Stimulated activated CD4-positive, alpha-beta T cell treated with anti-CD3 and anti-CD28 coated beads, Interleukin-15, amount 100 ng/mL, for 48 hours (primary cell): ENCODE measurements around the gene DOCK3.
A peak's percentile ranks its signal among the peaks of the same experiment; 100 is the strongest.
"Not testable (repeated sequence)": the region's sequence is repeated elsewhere in the genome, so short reads cannot be mapped to it uniquely, and the experiment has no call there.

Experiments
- DNase-seq, 2 donors: peaks; one replicate each; pipeline ENCODE4 v3.0.0-alpha.2; 2020; ENCODE audit warnings: low read depth in 2 of 2

DOCK3 gene

DNA sequence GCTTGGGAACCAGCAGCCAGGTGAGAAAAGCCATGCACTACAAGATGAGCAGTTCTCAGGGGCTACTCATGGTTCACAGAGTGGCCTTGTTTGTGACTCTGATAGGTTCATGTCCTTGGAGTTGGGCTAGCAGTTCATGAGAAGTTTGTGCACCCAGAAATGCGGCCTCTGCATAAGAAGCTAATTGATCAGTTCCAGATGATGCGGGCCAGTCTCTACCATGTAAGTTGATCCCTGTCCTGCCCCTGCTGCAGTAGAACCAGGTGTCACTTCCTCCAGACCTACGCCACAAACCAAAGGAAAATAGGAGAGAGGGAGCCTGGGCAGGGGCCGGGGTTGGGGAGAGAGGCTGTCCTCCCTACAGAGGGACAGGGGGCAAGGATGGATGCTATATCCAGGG lies 683.1 kb downstream of the DOCK3 start:
- DNase-seq, result no peak

DNA sequence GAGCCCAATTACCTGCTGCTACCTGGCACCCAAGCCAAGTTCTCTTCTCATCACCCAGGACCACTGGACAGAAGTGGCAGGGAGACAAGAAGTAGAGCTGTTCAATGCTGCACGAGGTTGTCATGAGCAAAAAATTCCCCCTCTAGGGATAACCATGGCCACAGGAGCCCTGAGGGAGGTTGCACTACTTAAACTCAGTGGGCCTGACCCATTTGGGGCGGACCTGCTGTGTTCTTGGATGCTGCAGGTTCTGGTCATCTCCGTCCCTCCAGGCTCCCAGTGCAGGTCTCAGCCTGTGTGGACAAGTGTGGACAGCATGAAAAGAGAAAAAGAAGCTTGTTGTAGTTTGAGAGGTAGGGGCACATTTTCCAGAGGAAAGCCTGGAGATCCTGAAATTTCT lies 684.3 kb downstream of the DOCK3 start:
- no peak for DNase-seq

GRCh38 chr3:51360806-51361205 lies 686.1 kb downstream of the DOCK3 start:
- DNase-seq, result no peak

DNA sequence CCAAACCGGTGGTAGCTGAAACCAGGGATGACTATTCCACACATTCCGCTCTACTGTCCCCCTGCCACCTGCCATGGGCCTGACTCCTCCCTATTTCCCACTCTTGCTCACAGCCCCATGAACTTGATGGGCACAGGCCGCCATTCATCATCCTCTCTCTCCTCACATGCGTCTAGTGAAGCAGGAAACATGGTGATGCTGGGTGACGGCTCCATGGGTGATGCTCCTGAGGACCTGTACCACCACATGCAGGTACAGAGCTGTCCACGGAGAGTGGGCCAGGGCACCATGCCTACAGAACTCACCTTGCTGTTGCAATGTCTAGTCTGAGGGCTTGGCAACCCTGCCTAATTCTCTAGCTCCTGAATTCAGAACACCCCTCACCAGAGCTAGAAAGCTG lies 687.0 kb downstream of the DOCK3 start:
- no peak for DNase-seq

DNA sequence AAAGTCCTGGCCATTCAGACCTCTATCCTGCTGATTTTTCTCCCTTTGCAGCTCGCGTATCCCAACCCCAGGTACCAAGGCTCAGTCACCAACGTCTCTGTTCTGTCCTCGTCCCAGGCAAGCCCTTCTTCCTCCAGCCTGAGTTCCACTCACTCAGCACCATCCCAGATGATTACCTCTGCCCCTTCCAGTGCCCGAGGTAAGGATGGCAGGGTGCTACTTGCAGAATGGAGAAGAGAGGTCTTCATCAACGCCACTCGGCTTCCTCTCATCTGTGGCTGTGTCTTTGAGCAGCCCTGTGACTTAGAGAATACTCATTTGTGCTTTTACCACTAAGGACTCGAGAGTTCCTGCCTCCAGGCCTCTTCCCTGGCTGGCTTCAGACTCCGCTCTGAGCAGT lies 687.7 kb downstream of the DOCK3 start:
- DNase-seq, result no peak

DNA sequence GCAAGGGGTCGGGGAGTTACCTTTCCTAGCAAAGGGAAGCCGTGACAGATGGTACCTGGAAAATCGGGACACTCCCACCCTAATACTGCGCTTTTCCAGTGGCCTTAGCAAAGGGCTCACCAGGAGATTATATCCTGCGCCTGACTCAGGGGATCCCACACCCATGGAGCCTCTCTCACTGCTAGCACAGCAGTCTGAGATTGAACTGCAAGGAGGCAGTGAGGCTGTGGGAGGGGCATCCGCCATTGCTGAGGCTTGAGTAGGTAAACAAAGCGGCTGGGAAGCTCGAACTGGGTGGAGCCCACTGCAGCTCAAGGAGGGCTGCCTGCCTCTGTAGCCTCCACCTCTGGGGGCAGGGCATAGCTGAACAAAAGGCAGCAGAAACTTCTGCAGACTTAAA lies 693.5 kb downstream of the DOCK3 start:
- DNase-seq, result not testable (repeated sequence)

DNA sequence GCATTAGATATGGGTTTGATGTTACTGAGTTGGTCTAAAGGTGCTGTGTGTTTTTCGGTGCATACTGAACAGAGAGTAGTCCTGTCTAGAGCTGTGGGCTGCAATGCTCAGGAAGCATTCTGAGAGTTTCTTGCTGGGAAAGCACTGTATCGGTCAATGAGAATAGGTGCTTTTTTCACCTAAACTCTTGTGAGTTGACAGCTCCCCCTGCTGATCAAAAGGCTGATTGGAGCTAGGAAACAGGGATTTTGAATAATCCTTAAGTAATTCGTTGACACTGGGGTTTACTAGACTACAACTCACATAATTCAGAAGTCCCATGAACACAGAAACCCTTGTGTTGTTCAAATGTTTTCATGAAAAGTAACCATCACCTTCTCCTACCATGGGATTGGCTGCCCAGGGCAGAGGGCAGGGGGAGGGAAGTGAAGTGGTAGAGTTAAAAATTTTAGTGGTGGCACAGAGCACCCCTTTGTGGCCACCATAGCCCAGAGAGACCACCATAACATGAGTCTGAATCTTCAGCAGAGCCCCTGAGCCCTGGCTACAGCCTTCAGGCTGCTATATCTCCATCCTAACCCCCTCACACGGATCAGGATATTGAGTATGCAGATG lies 697.3 kb downstream of the DOCK3 start:
- DNase-seq, result peak in 1 of 2 donors; percentile 52

DNA sequence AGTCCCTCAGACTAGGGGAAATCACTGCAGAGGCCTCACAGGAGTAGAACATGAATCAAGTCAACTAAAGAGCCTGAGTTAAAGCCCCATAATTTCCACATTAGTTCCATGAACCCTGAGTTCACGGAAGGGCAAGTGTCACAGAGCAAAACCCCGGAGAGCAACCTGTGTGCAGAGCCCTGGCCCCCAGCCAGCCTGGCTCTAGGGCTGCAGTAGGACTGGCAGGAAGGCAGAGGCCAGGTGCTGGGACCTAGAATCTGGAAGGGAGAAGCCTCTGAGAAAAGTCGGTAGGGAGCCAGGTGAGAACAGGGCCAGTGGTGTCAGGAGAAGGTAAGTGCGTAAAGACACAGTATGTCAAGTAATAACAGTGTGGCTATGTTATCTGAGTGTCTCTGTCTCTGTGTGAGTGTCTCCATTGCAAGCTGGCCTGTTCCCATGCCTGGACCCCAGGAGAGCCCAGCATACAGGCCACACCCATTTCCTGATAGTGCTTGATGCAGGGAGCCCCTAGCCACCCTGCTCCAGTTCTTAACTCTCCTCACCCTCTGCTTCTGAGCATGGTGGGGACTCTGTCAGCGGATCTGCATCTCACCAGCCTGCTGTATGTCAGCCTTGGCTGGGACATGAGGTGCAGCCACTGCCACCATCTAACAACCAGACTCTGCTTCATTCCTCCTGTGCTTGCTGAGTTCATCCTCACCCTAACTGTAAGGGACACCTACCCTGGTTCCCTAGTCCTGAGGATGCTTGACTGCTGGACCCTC lies 699.1 kb downstream of the DOCK3 start:
- DNase-seq, result no peak

- DNase-seq, result no peak
Observed at GRCh38 chr3:51374456-51374855, 699.7 kb downstream of the DOCK3 start.

DNA sequence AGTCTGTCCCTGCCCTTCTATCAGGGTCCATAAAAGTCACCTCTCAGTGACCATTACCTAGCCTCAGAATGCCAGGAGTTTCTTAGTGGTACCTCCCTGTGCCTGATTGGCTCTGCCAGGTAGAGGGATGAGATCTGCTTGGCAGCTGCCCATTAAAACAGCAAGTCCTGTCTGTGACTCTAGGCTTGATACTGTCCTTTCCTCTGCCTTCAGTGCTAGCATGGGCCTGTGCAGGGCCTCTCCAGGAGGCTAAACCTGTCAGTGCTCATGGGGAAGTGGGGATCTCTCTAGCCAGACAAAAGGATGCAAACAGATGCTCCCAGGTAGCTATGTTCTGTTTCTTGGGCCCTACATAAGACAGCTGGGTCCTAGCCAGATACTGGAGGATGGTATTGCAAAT lies 700.4 kb downstream of the DOCK3 start:
- no peak for DNase-seq

GRCh38 chr3:51375571-51375970 lies 700.8 kb downstream of the DOCK3 start:
- no peak for DNase-seq

DNA sequence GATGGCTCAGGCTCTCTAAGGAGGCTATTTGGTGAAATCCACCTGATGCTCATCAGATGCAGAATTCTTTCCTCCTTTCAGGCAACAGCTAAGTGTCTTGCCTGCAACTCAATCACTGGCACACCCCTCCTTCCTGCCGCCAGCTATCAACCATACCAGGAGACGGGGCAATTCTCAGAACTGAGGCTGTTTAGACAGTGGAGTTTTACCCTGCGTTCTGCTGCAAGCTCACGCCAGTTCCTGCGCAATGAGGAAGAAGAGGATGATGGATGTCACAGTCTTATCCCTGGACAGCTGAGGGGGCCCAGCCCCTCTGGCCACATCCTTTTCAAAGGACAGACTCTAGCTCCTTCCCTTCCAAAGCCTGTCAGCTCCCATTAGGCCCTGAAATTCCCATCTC lies 703.3 kb downstream of the DOCK3 start:
- no peak for DNase-seq

DNA sequence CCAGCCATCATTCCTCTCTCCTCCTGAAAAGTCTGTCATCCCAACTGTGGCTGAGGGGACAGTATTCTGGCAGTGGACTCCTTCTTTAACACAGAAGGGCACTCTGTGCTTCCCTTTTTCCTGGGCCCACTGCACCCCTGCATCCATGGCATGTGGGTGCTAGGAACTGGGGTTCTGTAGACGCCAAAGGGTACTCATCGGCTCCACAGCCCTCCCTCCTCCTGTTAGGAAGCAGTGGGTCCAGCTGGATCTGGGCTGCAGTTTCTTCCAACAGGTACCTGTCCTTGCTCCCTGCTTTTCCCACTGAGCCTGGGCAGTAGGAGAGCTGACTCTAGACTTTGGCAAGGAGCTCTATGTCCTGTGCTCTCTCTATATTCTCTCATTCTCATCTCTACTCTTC lies 704.0 kb downstream of the DOCK3 start:
- no peak for DNase-seq

GRCh38 chr3:51379301-51379700 lies 704.6 kb downstream of the DOCK3 start:
- DNase-seq, result no peak

GRCh38 chr3:51379746-51380455 lies 705.2 kb downstream of the DOCK3 start:
- DNase-seq, result no peak

DNA sequence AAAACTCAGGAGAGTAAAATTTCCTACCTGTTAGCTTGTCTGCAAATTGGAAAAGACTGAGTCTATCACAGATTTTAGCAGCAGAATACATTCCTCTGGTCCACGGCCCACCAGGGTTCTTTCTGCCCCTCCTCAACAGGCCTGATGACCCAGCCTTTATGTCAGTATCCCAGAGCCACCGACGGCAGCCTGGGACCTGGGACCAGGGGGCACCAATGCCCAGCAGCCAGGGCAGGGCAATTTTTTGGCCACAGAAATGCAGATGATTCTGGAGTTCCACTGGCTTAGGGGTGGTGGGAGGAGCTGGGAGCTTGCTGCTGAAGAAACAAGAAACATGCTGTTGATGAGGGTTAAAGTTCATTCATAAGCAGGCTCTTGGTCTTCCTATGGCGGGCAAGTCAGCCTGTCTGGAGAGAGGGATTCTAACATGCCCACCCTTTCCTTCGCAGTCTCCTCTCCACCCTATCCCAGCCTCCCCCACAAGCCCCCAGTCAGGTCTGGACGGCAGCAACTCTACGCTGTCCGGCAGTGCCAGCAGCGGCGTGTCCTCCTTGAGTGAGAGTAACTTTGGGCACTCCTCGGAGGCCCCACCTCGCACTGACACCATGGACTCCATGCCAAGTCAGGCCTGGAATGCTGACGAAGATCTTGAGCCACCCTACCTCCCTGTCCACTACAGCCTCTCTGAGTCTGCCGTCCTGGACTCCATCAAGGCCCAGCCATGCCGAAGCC lies 706.0 kb downstream of the DOCK3 start:
- no peak for DNase-seq

DNA sequence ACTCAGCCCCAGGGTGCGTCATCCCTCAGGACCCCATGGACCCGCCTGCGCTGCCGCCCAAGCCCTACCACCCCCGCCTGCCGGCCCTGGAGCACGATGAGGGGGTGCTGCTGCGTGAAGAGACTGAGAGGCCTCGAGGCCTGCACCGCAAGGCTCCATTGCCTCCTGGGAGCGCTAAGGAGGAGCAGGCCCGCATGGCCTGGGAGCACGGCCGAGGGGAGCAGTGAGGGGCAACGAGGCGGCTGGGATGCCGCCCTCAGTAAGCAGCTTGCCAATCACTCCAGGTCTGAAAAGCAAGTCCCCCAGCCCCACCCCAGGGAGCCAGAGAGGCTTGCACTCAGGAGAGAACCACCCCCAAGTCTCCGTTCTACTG lies 706.6 kb downstream of the DOCK3 start:
- no peak for DNase-seq

DNA sequence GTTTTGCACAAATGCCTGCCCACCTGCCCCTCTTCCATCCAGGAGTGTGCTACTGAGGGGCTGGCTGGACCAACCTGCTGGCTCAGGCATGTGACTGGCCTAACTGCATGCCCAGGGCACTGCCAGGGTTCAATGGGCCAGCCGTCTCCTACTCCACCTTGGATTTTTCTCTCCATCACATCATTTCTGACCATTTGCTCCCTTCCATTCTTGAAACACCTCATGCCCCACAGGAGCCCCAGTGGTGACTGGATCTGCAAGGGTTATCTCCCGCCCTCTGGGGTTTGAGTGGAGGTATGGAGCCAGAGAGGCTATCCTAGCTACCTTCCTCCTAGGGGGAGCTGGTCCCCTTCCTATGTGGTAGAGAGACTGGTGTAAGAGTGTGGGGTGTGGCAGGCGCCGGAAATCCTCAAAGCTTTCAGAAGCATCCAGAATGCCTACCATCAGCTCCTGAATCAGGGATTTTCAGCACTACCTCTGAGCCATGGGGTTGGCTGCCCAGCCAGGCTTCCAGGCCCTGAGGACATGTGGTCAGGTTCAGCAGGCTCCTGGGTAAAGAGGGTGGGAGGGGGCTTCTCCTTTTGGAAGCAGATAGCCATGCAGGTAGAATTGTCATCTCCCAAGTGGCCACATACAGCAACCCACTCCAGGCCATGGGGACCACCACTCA lies 707.5 kb downstream of the DOCK3 start:
- no peak for DNase-seq

DNA sequence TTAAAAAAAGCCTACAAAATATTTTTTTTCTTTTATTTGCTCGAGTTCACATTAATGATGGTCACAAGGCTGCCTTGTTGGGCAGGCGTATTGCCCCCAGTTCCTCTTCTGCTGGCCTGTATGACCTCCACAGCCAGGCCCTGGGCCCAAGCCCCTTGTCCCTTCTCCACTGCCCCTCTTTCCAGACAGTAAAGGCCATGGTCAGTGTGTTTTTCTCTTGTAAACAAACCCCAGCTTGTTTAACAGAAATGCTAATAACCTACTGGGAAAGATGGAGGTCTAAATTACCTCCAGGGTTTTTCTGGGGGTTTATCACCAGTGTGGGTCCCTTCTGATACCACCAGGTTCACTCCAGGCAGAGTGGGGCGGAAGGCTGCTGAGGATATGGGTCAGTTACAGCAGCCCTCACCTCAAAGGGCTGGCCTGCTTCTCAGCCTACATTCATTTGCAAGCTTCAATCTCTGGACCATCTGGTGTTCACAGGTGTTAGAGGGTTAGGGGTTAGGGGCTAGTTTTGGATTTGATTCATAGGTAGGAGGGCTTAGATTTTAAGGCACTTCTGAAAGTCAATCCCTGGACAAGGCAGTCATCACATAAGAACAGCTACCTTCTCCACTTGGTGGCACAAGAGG lies 708.3 kb downstream of the DOCK3 start:
- no peak for DNase-seq

DNA sequence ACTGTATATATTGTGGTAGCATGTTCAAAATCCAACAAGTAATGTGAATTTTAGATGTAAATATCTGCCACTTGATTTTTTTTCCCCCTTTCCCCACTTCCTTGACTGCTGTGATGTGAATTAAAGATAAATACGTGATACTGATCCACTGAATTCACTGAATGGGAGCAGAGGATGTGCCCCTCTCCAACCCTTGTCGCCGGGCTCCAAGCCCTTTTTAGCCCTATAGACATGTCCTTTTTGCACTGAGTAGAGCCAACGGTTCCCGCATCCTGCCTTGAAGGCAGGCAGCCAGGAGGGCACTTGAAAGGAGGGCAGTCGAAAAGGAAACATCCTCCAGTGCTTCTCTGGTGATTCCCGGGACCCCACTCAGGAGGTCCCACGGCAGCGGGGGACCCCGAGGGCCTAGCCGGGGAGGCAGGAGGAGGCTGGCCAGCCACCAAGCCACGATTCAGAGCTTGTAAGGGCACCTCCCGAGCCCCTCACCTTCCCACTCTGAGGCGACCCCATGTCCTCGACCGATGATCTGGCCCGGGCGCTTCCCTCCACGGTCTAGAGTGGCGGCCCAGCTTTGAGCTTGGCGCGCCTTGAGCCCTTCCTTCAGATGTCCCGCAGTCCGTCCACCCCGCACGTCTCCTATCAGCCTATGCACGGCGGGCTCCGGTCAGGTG lies 709.5 kb downstream of the DOCK3 start:
- no peak for DNase-seq
